HG03342 (cell line): Measurements from ENCODE around the gene BTBD9.

Experiments used
- ATAC-seq: cut with Tn5 transposase; IDR thresholded peaks from one replicate; pipeline ENCODE4 v1.9.1; 2021; ENCODE audit warnings: mild to moderate bottlenecking, moderate library complexity; ENCODE audit not compliant: unreplicated experiment

Gene BTBD9

DNA sequence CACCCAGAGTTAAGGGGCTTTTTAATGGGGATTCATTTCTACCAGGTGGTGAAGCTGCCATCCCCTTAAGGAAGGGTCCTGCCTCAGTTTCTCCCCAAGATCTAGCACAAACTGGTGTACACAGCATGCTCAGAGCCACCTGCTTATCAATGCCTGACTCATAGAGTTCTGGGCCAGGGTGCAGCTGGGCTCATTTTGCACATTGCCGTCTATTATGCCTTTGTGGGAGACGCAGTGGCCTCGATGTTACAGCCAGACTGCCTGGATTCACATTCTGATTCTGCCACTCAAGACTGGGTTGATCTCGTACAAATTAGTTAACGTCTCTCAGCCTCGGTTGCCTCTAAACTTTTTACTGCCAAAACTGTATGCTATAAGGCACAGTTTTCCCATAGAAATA, 454.5 kb downstream of the BTBD9 start:
- ATAC-seq = no peak

DNA sequence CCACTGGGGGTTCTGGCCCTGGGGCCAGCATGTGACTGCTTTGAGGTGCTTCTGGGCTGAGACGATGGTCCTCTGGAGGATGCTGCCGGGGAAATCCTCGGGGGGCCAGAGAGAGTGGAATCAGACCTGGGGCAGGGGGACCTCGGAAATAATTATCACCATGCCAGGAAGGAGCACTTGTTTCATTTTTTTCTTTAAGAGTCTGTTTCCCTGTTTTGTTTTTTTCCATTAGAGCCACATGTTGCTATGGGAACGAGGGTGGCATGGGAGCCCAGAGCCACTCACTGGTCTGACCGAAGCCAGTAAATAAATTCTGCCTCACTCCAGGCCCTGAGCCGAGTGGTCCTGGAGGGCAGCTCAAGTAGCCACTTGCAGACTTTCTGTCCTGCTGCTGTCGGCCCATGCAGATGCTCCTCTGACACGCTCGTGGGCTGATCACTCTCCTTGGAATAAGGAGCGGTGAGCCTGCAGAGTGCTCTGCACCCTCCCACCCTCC, 455.1 kb downstream of the BTBD9 start:
- ATAC-seq = no peak

DNA sequence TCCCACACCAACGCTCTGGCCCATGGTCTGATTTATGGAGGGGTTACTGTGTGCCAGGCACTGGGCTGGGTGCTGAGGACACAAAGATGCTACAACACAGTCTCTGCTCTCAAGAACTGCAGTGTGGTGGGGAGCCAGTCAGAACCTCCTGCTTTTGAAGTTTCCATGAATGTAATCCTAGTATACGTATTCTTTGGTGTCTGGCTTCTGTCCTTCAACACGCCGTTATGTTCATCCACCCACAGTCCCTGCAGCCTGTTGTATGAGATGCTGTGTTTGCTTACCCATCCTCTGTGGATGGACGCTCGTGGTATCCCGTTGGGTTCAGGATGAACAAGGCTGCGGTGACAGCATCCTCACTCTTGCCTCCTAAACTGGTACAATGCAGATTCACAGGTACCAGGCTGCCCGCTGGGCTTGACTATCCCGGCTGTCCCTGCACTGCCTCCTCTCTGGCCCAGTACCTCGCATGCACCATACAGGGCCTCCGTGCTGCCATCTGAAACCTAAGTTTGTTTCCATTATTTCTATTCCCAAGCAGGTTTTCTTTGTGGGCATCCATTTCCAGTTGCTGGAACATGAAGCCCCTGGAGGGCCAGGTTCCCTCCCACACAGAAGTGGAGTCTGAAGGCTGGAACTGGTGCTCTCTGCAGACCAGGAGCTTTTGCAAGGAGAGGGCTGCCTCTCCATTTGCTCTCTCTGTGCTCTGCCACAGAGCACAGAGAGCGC, 455.7 kb downstream of the BTBD9 start:
- ATAC-seq = no peak

DNA sequence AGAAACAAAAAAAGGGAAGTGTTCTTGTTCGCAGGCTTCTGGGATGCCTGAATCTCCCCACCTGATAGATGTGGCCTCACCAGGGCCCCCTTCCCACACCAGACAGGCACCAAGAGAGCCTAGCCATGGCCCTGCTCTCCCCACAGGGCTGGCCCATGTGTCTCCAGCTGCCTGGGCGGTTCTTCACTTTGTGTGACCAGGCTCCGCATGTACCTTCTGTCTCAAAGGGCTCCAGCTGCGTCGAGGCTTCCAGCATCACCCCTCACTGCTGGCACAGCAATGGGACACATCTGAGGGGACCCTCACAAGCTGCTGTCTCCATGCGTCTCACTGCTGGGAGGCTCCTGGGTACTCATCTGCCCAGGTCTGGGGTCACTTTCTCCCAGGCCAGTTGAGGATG, 457.3 kb downstream of the BTBD9 start:
- ATAC-seq = no peak

DNA sequence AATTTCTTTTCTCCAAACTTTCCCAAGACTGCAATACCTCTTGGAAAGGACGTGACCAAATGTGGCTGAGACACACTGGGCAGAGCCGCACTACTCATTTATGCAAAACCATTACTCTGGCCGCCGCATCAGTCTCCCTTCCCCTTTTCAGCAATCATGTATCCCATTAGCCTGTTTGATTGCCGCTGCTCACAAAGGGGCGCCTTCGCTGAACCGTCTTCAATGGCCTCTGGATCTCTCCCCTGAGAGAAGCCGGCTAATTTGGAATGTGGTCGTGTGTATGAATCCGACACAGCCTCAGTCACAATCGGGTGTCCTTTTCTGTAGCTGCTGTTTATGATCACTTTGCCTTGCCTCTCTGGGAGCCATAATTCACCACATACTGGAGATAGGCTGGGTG, 459.1 kb downstream of the BTBD9 start:
- no peak for ATAC-seq

DNA sequence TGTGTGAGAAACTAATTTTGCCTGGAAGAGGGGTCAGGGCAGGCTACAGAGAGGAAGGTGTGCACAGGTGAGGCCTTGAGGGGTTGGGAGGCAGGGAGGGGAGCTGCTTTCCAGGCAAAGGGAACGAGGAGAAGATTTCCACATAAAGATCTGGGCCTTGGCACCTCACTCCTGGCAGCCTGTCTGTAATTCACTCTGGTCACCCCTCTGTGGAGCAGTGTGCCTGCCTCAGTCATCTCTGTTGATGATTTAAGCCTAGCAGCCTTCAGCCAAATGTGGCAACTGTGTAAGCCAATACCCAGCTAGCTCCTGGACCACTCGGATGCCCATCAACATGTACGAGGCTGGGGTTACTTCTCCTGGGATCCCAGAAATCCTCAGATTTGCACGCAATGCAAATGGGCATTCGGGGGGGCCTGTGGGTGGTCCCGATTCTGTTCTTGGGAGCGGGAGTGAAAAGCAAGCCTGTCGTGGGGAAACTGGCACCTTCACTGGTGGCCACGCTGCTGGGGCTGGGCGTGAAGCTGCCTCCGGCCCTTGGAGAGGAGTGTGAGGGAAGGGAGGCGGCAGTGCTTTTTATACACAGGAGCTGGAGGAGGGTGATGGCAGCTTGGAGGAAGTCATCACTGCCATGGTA, 459.8 kb downstream of the BTBD9 start:
- ATAC-seq = no peak

DNA sequence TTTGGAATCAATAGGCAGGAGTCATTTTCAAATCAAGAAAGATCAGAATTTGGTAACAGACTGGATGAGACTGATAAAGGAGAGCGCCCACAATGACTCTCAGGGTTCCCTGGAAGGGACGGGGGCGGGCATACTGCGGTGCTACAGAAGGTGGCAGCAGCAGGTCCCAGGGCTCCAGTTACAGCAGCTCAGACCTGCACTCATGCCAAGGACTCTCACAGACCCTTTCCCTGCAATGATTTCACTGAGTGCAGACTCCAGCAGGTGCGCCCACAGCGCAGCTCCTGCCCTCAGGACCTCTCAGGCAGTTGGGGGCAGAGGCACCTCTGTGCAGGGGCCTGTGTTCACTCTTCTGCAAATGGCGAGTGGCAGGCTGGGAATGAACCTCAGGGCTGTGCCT, 460.4 kb downstream of the BTBD9 start:
- no peak for ATAC-seq

DNA sequence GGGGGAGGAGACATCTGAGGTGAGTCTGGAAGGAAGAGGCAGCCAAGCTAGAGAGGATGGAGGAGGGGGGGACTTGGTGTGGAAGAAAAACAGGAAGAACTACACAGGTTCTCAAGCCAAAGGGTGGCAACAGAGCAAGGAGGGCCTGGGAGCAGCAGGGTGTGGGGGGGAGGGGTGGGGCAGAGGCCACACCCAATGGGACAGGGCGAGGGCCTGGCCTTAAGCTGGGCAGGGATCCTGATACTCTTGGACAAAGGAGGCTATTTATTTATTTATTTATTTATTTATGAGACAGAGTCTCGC, 461.2 kb downstream of the BTBD9 start:
- ATAC-seq = no peak

DNA sequence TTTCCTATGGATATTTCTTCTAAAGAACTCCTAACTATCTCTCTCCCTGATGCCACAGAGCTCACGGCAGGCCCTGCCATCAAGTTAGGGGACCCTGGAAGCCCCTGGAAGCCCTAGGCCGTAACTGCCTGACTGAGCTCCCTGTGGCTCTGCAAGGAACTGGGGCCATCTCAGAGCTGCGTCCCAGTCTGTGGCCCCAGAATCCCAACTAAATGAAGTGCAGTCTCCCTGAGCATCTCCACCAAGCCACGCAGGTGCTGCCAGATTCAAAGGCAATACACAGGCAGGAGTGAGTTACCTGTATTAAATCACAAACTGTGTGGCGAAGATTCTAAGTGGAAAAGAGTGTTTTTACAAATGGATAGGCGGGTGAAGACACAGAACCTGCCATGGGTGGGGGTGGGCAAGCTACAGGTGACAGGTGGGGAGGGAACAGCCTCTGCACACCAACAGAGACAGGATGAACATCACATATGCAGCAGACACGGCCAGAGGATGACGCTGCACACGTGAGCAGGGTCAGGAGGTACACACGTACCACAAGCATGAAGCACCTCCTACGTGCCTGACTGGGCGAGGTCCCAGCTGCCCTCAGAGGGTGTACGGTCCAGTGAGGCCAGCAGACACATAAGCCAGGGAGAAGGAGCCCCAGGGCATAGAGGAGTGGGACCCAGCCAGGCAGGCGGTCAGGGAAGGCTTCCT, 461.7 kb downstream of the BTBD9 start:
- ATAC-seq = no peak

DNA sequence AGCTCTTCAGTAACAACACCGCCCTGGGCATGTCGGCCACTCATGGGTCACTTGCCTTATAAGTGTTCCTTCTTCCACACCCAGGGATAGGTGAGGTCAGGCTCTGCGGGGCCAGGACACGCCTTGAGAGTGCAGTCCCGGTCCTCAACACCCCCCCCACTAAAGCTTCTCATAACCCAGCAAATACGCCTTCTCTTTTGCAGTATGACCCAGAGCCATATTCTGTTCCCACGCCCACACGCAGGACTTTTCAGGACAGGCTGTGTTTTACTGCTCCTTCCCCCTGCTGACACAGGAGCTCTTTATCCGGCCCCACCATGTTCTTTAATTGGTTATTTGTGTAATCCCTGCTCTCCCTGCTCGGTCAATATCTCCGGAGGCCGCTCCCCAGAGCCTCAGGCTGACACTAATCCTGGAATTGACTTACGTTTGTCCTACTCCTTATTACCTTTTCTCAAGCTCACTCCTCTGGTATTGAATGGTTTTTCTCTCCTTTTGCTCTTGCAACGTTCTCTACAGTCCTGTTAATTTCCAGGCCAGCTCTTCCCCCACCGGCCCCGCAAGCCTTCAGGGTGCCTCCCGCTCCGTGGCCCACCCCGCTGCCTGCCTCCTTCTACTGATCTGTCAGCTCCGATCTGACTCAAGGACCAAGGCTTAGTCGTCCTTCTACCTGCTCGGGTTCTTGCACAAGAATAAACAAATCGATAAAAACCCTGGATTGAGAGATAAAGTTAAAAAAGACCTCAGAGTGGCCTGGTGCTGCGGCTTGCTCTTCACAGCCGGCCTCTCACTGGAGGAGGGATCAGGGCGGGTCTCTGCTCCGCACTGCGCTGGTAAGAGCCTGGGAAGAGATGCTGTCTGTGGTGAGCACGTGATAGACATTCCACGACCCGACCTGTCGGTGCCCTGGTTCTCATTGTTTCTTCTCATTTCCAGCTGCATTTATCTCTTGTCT, 462.7 kb downstream of the BTBD9 start:
- ATAC-seq = no peak

DNA sequence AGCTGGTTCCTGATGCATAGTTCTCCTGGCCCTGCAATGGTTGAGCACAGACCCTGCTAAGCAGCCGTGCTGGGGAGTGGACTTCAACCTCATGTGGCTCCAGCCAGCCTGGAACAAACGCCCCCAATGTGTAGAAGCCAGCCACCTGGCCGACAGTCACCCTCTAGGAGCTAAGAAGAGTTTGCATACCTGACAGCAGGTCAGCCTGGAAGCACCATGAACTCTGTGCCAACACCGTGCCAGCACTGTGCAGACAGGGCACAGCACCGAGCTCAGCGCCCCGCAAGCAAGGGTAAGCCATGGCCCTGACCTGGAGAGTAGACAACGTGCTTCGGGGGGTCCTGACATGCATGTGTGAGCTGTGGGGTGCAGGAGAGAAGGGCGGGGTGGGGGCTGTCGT, 463.9 kb downstream of the BTBD9 start:
- ATAC-seq = no peak

DNA sequence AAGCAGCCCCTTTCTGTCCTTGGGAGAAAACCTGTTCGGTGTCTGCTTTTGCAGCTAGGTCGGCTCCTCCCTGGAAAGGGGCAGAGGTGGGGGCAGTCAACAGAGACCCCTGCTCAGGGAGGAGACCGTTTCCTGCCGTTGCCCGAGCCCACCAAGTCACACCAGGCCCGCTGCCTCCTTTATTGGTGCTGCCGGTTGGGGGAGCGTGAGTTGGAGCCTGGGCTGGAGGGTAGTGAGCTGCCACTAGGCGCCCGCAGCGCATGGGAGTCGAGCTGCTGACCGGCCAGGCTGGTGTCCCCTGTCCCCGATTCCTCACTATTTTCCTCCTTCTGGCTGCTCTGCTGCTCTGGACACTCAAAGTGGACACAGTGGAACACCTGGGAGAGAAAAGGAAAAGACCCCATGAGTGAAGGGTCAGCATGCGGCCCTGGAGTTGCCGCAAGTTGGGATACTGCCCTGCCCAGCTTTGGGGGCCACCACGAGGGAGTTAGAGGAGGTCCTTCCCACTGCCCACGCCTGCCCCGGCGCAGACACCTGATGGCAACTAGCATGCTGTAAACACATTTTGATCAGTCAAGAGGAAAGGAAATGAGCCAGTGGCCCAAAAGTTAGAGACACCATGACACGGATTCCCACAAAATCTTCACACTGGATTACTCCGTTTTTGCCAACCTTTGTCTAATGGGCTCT, 464.8 kb downstream of the BTBD9 start:
- ATAC-seq = no peak

DNA sequence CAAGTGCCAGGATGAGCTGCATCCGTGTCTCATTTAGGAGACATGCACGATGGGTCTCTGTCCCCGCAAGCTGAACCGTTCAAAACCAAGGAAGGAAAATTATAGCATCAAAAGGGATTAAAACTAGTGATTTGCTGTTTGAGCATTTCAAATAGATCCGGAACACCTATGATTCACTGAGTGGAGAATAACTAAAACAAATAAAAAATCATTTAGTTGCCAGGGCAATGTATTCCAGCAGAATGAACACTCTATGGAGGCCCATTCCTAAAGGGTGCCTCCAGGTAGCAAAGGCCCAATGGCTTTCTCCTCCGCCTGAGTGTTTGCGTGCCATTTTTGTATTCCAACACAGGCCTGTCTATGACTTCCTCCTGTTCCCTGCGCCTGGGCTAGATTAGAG, 465.4 kb downstream of the BTBD9 start:
- ATAC-seq = no peak

DNA sequence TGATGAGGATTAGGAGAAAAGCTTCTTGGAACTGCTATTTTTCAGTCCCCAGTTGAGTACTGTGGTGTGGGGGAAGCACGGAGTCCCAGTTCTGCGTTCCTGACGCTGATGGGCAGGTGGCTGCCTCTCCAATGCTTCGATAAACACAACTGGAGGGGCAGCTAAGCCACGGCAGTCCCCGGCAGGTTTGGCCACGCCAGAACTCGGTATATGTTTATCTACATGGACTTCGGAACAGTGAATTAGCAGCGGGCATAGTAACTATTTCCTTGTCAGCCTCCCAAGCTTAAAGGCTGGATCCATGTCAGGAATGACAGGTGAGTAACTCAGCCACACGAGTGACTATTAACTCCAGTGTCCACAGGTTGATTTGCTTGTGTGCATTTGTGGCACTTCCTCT, 465.8 kb downstream of the BTBD9 start:
- no peak for ATAC-seq

DNA sequence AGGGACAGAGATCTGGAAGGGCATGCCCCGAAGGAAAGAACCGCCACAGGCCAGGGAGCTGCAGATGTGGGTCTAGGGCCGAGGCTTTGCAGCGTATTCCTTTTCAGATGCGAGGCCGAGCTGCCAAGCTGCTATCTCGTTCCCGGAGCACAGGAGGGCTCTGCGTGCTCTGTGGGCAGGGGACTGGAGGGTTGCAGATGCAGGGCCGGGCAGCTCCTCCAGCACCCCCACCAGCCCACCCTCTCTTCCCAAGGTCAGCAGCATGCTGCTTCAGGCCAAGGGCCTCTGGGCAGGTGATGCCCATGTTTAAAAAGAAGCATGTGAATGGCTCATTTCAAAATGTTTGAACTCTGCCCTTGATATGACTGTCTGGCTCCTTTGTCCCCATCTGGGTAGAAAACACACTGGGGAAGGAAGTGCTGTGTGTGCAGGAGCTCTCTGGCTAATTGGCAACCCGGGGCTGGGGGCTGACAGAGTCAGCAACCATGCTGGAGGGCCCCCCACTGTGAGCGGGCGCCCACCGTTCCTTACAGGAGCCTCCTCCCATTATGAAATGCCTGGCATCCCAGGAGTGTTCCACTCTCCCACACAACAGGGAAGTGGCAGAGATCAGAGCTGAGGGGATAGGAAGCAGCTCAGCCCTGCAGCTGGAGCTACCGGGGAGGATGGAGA, 466.9 kb downstream of the BTBD9 start:
- no peak for ATAC-seq

DNA sequence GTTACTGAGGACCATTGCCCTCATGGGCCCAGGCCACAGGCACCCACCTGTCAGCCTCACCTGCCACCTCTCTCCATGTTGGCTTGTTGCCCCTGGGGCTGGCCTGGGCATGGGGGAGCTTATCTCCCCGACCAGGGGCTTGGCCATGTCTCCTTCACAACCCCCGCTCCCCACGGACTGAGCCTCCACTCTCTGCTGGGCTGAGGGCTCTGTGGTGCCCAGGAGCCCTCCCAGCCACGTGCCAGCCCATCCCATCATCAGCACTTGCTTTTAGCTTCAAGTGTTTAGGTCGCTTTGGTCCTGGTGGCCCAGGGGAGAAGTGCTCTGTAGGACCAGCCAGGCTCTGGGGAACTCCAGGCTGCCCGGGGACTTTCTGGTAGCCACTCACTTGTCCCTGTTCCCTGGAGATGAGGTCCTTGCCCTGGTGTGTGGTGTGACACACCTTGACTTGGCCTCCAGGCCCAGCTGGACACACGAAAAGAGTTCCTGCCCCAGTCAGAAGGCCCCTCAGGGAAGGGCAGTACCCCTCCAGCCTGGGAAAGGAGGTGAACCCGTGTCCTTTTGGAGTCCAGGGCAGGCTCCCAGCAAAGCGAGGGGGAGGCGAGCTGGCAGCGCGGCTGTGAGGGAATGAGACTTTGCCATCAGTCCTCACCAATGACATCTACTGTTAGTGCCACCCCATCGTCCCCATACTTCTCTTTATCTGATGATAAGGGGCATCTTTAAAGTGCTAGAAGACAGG, 467.6 kb downstream of the BTBD9 start:
- no peak for ATAC-seq

DNA sequence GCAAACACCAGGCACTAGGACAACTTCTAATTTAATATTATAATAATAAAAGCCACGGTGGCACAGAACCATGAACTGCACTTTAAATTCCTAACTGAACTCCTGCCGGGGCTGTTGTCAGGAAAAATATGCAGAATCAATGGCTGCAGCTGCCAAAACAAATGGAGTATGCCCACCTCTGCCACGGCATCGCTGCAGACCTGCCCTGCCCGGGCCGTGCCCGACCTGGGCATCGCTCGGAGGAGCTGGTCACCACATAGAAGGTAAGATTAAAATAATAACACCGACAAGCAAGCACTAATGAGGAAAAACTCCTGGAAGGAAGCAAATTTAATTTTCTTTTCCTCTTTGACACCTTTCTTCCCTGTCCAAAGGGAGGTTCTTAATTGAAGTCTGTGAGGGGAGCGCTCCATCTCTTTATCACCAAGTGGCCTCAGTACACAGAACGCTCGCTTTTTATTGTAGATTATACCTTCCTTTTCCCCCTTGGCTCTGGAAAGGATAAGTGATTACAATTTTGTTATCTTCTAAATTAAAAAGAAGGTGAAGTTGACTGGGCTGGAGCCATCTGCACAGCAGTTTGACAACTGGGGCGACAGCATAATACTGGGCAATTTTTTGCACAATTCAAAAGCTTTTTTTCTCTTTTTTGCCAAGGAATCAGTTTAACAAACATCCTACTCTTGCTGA, 468.9 kb downstream of the BTBD9 start:
- no peak for ATAC-seq

DNA sequence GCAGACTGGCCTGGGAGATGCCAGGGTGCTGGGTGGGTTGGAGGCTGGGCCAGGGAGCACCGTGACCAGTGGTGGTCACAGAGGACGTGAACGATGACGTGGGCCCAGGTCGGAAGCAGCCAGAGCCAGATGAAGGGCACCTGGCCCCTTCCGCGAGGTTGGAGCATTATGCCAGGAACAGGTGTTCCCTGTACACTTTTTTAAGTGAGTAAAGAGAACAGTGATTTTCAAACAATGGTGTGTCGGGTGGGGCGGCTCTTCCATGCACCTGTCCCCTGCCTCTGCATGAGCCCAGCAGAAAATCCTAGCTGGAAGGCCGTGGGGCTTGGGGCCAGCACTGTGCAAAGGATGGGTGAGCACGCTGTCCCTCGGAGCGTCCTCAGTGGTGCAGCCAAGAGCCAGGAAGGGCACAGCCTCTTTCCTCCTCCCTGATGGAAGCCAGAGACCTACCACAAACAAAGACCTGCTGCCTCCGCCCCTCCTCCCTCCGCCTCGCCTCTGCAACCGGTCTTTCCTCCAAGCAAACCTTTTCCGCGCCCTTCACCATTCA, 469.7 kb downstream of the BTBD9 start:
- no peak for ATAC-seq
